Body of pancreas (tissue), 4 donors: ENCODE measurements around the gene ASNSD1. TPM values are rescaled to one million over a fixed set of nuclear protein-coding genes. Genes with fewer than 3 reads are reported as not detected.
"Not testable (repeated sequence)": the region's sequence is repeated elsewhere in the genome, so short reads cannot be mapped to it uniquely, and the experiment has no call there.

Source experiments
- ATAC-seq: fragments of 150-250 bp; one replicate; pipeline ENCODE4 v1.9.1; 2016
- DNase-seq, 4 donors: peaks; one replicate each; pipeline ENCODE4 v3.0.0-alpha.2; 2019
- H3K27ac ChIP-seq, 4 donors: fragments of 200-600 bp; sonication (generic); 1 replicate in 3 of 4; 2 replicates in 1 of 4; pipeline versions ENCODE4 v1.5.1 to v1.6.1; 2016 to 2019; ENCODE audit warnings: mild to moderate bottlenecking in 1 of 4, mixed read lengths in 1 of 4, moderate library complexity in 1 of 4
- H3K27me3 ChIP-seq, 2 donors: fragments of 200-600 bp; sonication (generic); one replicate each; pipeline ENCODE4 v1.6.0; 2016; ENCODE audit warnings: mild to moderate bottlenecking in 1 of 2
- H3K36me3 ChIP-seq, 2 donors: fragments of 200-600 bp; sonication (generic); replicated peaks in 1 of 2; 2 replicates each; pipeline ENCODE4 v1.5.1; 2016; ENCODE audit warnings: low read depth in 2 of 2; ENCODE audit not compliant: insufficient read depth in 1 of 2
- H3K4me1 ChIP-seq: fragments of 200-600 bp; sonication (generic); one replicate; pipeline ENCODE4 v1.6.0; 2016
- H3K4me3 ChIP-seq, 2 donors: fragments of 200-600 bp; sonication (generic); 1 replicate in 1 of 2; 2 replicates in 1 of 2; pipeline ENCODE4 v1.5.1; 2016 to 2019
- H3K9me3 ChIP-seq, 3 donors: fragments of 200-600 bp; sonication (generic); 1 replicate in 2 of 3; 2 replicates in 1 of 3; pipeline ENCODE4 v1.5.1; 2016
- POLR2A ChIP-seq, 3 donors: fragments of 450-650 bp; IDR thresholded peaks; one replicate each; pipeline ENCODE4 v1.6.1; 2016; ENCODE audit warnings: antibody characterized with exemption in 3 of 3, mild to moderate bottlenecking in 2 of 3
- WGBS, 2 donors: methylation state at CpG; one replicate each; pipeline ENCODE4 v1.1.5; 2017; 5-methylcytosine and 5-hydroxymethylcytosine counted together
- intact Hi-C: fragments of 100-400 bp; cut with DNase I; formaldehyde crosslinking; loops from one replicate; pipeline ENCODE4 v1.15.1; 2023
- total RNA-seq, 2 donors: library from RNA; depleted of rRNA; stranded (reverse); fragments of >200 nt; gene quantifications; one replicate each; pipeline ENCODE4 v1.1.0, GENCODE V29; 2016
- TF ChIP-seq, protein P1 (sequence below), 7 experiments: fragments of 450-650 bp in 4 of 7; fragments of 200-600 bp in 3 of 7; sonication (generic) in 3 of 7; IDR thresholded peaks; one replicate each; pipeline ENCODE4 v1.5.1; 2016 to 2019; ENCODE audit warnings: antibody characterized with exemption in 7 of 7

The ASNSD1 gene
- total RNA-seq, 2 donors from 2014 or later = 9.6 to 22.8 TPM

DNA sequence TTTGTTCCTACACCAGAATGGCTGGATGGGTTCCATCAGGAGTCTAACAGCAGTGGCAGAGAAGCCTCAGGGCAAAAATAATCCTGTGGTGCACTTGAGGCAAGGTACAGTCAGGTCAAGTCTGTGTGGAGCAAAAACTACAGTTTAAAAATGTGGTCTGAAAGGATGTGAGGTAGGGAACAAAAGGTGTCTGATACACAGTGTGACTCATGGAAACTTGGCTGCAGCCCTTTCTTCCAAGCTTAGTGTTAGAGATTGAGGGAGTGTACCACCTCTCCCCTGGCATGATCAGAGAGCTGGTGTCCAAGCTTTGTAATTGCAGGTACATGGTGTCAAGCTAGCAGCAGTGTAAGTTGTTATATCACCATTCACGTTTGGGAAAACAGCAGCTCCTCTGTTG, 22.1 kb downstream of the ASNSD1 start:
- no peaks in the 10 kb centered on the region for H3K4me1 ChIP-seq
- H3K27ac ChIP-seq = no peak overlapping the region
- no peak overlapping the region for H3K4me3 ChIP-seq
- no peaks in the 10 kb centered on the region for H3K27me3 ChIP-seq
- intact Hi-C loops = no loop called here
- no peaks in the 10 kb centered on the region for H3K9me3 ChIP-seq
- ATAC-seq (no peak), DNase-seq (no peak)
- no peaks in the 10 kb centered on the region for H3K36me3 ChIP-seq
- 25 to 38% methylated on average over 1 of the region's 1 CpG for WGBS, 2 donors
- TF ChIP-seq, protein P1, sequence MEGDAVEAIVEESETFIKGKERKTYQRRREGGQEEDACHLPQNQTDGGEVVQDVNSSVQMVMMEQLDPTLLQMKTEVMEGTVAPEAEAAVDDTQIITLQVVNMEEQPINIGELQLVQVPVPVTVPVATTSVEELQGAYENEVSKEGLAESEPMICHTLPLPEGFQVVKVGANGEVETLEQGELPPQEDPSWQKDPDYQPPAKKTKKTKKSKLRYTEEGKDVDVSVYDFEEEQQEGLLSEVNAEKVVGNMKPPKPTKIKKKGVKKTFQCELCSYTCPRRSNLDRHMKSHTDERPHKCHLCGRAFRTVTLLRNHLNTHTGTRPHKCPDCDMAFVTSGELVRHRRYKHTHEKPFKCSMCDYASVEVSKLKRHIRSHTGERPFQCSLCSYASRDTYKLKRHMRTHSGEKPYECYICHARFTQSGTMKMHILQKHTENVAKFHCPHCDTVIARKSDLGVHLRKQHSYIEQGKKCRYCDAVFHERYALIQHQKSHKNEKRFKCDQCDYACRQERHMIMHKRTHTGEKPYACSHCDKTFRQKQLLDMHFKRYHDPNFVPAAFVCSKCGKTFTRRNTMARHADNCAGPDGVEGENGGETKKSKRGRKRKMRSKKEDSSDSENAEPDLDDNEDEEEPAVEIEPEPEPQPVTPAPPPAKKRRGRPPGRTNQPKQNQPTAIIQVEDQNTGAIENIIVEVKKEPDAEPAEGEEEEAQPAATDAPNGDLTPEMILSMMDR (IDR thresholded peaks at IDR 0.05) = no peak
- TF ChIP-seq POLR2A (IDR thresholded peaks at IDR 0.05) = no peak

GRCh38 chr2:189684811-189685210, 23.6 kb downstream of the ASNSD1 start:
- TF ChIP-seq POLR2A (IDR thresholded peaks at IDR 0.05) = no peak
- TF ChIP-seq, protein P1 (IDR thresholded peaks at IDR 0.05) = no peak
- Histone ChIP-seq H3K27ac (no peak overlapping the region), H3K27me3 (no peaks in the 10 kb centered on the region), H3K4me1 (no peaks in the 10 kb centered on the region), H3K36me3 (no peaks in the 10 kb centered on the region), H3K9me3 (no peaks in the 10 kb centered on the region), H3K4me3 (no peak overlapping the region)
- ATAC-seq (no peak), DNase-seq (no peak)
- 86 to 89% methylated on average over 1 of the region's 1 CpG for WGBS, 2 donors
- intact Hi-C loops = no loop called here

DNA sequence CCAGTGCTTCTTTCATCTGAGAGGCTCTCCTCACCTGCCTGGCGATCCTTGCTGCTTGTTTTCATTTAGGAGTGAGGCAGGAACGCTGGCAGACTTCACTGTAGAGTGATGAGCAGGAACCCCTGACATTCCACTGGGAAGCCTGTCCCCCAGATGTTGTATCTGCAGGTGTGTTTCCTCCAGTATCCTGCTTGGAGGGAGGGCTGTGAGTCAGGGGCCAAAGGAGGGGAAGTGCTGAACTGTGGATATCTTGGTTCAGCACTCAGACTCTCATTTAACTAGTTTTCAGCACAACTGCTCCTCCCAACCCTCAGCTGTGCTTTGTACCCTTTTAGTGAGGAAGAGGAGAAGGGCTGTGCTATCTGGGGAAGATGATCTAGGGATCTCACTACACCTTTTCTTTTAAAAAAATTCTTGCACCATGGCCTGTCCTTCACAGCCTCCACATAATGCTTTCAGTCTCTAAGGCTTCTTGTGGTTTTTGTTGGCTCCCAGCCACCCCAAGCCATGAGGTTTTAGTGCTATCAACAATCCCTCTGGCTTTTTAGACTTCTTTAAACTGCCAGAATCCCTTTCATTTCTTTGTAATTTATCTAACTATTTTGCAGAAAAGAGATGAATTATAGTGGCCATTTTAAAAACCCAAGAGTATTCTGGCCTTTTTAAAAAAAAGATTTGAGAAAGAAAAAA, 24.4 kb downstream of the ASNSD1 start:
- no peak for ATAC-seq

GRCh38 chr2:189687796-189688195, 26.5 kb downstream of the ASNSD1 start:
- DNase-seq = not testable (repeated sequence)

More for the DNA sequence above, 24.4 kb downstream of the ASNSD1 start:
- no peaks in the 10 kb centered on the region for H3K9me3 ChIP-seq
- no peaks in the 10 kb centered on the region for H3K4me1 ChIP-seq
- no peak for TF ChIP-seq POLR2A (IDR thresholded peaks at IDR 0.05)
- TF ChIP-seq, protein P1 (IDR thresholded peaks at IDR 0.05) = no peak
- no peaks in the 10 kb centered on the region for H3K36me3 ChIP-seq
- 62 to 74% methylated on average over 2 of the region's 2 CpGs for WGBS, 2 donors
- no peak overlapping the region for H3K27ac ChIP-seq
- H3K27me3 ChIP-seq = no peaks in the 10 kb centered on the region
- no peak overlapping the region for H3K4me3 ChIP-seq
- intact Hi-C loops = no loop called here
- DNase-seq = peak in 1 of 4 donors; percentile 31

DNA sequence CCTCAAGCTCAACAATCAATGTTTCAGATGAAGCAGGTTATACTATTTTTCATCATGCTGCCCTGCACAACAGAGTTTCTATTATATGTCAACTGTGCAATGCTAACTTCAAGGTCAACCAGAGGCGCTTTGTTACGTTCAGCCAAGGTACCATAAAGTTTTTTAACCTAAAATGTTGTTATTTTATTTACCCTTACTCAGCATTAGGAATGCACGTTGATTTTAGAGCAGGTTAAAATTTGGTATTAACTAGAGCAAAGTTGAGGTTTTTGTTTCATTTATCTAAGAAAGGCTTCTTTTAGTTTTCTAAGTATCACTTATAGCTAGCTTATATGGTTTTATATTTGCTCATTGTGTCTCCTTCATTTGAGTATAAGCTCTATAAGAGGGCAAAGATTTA, 35.0 kb downstream of the ASNSD1 start:
- H3K36me3 ChIP-seq = no peaks in the 10 kb centered on the region
- H3K4me3 ChIP-seq = no peak overlapping the region
- no peak overlapping the region for H3K27ac ChIP-seq
- no peaks in the 10 kb centered on the region for H3K27me3 ChIP-seq
- WGBS, 2 donors = 67 to 72% methylated on average over 3 of the region's 3 CpGs
- ATAC-seq (no peak), DNase-seq (no peak)
- no peak for TF ChIP-seq POLR2A (IDR thresholded peaks at IDR 0.05)
- TF ChIP-seq, protein P1 (IDR thresholded peaks at IDR 0.05) = no peak
- intact Hi-C loops = loop anchor here (5.0 kb wide), 1 partner anchor 34 kb away; the partner anchor contains the start of gene ASNSD1
- peaks cover 5% of the 10 kb centered on the region for H3K4me1 ChIP-seq
- H3K9me3 ChIP-seq = no peaks in the 10 kb centered on the region

More at GRCh38 chr2:189687796-189688195, 26.5 kb downstream of the ASNSD1 start:
- H3K4me3 ChIP-seq, H3K9me3 ChIP-seq, H3K27me3 ChIP-seq, H3K27ac ChIP-seq, H3K36me3 ChIP-seq, H3K4me1 ChIP-seq, intact Hi-C loops, ATAC-seq: not testable (repeated sequence)
- 77 to 86% methylated on average over 1 of the region's 1 CpG for WGBS, 2 donors
